ENCODE results near the gene PDZD8. TPM values are rescaled to one million over a fixed set of nuclear protein-coding genes. Genes with fewer than 3 reads are reported as not detected.
"Not testable (repeated sequence)": the region's sequence is repeated elsewhere in the genome, so short reads cannot be mapped to it uniquely, and the experiment has no call there.

Gene PDZD8
- total and polyA plus RNA-seq, 12 donors = 1.7 to 45.7 (median 25.0) TPM

GRCh38 chr10:117306674-117307073, 68.6 kb downstream of the PDZD8 start:
- H3K4me1 ChIP-seq (replicated peaks in 1 of 2) = peaks cover 0 to 5% of the 10 kb centered on the region in 2 donors
- intact Hi-C loops (cut with DNase I) = no loop called here
- no peaks in the 10 kb centered on the region for H3K36me3 ChIP-seq (replicated peaks in 1 of 2)
- H3K27ac ChIP-seq = no peak overlapping the region
- TF ChIP-seq POLR2A (IDR thresholded peaks at IDR 0.05) (no peak), CTCF (IDR thresholded peaks at IDR 0.05) (no peak)
- no peaks in the 10 kb centered on the region for H3K9me3 ChIP-seq (replicated peaks in 1 of 3)
- no peaks in the 10 kb centered on the region for H3K27me3 ChIP-seq
- H3K4me3 ChIP-seq = no peak overlapping the region
- DNase-seq = no peak

- H3K9me3 ChIP-seq (replicated peaks in 1 of 3); H3K27ac ChIP-seq; DNase-seq; H3K27me3 ChIP-seq; intact Hi-C loops (cut with DNase I); H3K4me3 ChIP-seq; H3K36me3 ChIP-seq (replicated peaks in 1 of 2); H3K4me1 ChIP-seq (replicated peaks in 1 of 2): not testable (repeated sequence)
- 98 to 100% (median 99%) methylated on average over 3 of the region's 3 CpGs for WGBS, 4 donors
Measured at GRCh38 chr10:117303451-117303850, 71.8 kb downstream of the PDZD8 start.

- Histone ChIP-seq H3K9me3 (replicated peaks in 1 of 3) (no peaks in the 10 kb centered on the region), H3K27ac (no peak overlapping the region), H3K36me3 (replicated peaks in 1 of 2) (no peaks in the 10 kb centered on the region), H3K27me3 (no peaks in the 10 kb centered on the region), H3K4me3 (no peak overlapping the region), H3K4me1 (replicated peaks in 1 of 2) (no peaks in the 10 kb centered on the region)
- WGBS, 4 donors = 88 to 100% (median 92%) methylated on average over 1 of the region's 1 CpG
- intact Hi-C loops (cut with DNase I) = no loop called here
- DNase-seq = no peak
- no peak for TF ChIP-seq CTCF (IDR thresholded peaks at IDR 0.05)
- TF ChIP-seq POLR2A (IDR thresholded peaks at IDR 0.05) = no peak
Measured at GRCh38 chr10:117300671-117301070, 74.6 kb downstream of the PDZD8 start.

- no peak overlapping the region for H3K4me3 ChIP-seq
- no peak overlapping the region for H3K27ac ChIP-seq
- no peaks in the 10 kb centered on the region for H3K9me3 ChIP-seq (replicated peaks in 1 of 3)
- H3K36me3 ChIP-seq (replicated peaks in 1 of 2) = no peaks in the 10 kb centered on the region
- TF ChIP-seq CTCF (IDR thresholded peaks at IDR 0.05) (no peak), POLR2A (IDR thresholded peaks at IDR 0.05) (no peak)
- intact Hi-C loops (cut with DNase I) = no loop called here
- H3K4me1 ChIP-seq (replicated peaks in 1 of 2) = no peaks in the 10 kb centered on the region
- H3K27me3 ChIP-seq = no peaks in the 10 kb centered on the region
- no peak for DNase-seq
Measured at GRCh38 chr10:117299435-117299834, 75.8 kb downstream of the PDZD8 start.

GRCh38 chr10:117298219-117298618, 77.0 kb downstream of the PDZD8 start:
- TF ChIP-seq CTCF (IDR thresholded peaks at IDR 0.05) (no peak), POLR2A (IDR thresholded peaks at IDR 0.05) (no peak)
- intact Hi-C loops (cut with DNase I) = no loop called here
- no peaks in the 10 kb centered on the region for H3K27me3 ChIP-seq

More at GRCh38 chr10:117298219-117298618, 77.0 kb downstream of the PDZD8 start:
- H3K4me1 ChIP-seq (replicated peaks in 1 of 2) = no peaks in the 10 kb centered on the region
- H3K4me3 ChIP-seq = no peak overlapping the region
- WGBS, 4 donors = 78 to 85% (median 84%) methylated on average over 1 of the region's 1 CpG
- no peak overlapping the region for H3K27ac ChIP-seq
- H3K9me3 ChIP-seq (replicated peaks in 1 of 3) = no peaks in the 10 kb centered on the region
- DNase-seq = no peak
- H3K36me3 ChIP-seq (replicated peaks in 1 of 2) = no peaks in the 10 kb centered on the region

All from adrenal gland (tissue), 12 donors.